Activated T-cell treated with anti-CD3 and anti-CD28 coated beads for 48 hours (primary cell): Measurements from ENCODE around the gene ZNF783.
"Not testable (repeated sequence)": the region's sequence is repeated elsewhere in the genome, so short reads cannot be mapped to it uniquely, and the experiment has no call there.

ENCODE experiments used
- DNase-seq: peaks from one replicate; pipeline ENCODE4 v3.0.0-alpha.2; 2020; ENCODE audit warnings: low read depth

ZNF783 gene

DNA sequence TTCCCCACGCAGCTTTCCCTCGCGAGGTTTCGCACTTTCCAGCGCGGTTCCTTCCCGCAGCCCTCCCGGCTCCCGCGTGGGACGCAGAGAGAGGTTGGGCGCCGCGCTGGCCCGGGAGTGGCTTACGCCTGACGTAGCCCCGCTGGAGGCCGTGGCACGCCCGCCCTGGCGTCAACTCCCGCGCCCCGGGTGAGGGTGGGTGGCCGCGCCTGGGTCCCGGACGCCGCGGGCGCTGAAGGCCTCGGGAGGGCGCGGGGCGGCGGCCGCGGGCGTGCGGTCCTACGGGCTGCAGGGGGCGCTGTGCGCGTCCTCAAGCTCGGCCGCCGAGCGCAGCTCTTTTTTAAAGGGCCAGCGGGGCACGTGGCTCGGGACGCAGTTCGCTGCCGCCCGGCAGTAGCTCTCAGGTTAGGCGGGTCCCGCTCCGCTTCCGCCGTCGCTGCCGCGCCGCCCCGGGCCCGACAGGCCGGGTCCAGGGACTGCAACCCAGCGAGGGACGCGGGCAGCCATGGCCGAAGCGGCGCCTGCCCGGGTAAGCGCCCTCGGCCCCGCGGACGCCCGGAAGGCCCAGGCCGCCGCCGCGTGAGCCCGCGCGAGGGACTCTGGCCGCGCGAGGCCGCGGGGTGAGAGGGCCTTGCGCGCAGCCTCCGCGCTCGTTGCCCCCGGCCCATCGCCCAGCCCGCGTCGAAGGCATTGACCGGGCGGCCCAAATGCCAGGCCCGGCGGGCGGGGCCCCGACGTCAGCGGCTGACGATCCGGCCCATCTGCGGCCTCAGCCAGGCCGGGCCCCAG is at the start of gene ZNF783:
ZNF783 (plus strand) TSS at position 368 of the 789 bp plus-strand sequence; CDS start at position 506, 138 bp downstream.
- DNase-seq = peak; percentile 86

DNA sequence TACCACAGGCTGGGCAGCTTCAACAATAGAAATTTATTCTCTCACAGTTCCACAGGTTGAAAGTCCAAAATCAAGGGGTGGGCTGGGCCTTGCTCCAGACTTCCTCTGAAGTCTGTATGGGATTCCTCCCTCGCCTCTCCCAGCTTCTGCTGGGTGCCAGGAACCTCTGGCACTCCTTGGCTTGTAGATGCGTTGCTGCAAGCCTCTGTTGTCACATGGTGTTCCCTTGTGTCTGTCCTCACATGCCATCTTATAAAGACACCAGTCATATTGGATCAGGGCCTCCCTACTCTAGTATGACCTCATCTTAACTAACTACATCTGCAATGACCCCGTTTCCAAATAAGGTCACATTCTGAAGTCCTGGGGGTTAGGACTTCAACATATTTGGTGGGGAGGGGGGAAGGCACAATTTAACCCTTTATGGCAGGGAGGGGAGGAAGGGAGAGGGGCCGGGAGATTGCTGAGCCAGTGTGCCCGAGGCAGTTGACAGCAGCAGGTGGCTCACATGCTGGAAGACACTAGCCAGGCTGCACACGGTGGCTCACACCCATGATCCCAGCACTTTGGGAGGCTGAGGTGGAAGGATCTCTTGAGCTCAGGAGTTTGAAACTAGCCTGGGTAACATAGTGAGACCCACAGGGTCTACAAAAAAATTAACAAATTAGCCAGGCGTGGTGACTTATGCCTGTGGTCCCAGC is 47.8 kb upstream of the ZNF783 start:
- DNase-seq = no peak

GRCh38 chr7:149216402-149216801 is 45.6 kb upstream of the ZNF783 start:
- DNase-seq = no peak

DNA sequence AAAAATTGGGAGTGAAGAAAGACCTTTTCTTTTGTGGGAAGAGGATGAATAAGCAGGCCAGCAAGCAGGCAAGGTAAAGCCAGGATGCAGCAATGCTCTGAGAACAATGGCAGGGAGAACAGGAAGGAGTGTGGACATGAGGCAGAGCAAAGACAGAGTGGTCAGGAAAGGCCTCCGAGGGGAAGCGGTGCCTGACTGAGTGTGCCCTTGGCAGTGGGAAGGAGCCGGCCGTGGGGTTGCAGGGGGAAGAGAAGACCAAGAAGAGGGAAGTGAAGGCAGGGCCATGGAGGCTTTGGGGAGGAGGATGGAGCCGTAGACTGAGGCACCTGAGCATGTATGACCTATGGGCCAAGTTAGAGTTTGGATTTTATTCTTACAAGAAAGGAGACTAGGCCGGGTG is 44.4 kb upstream of the ZNF783 start:
- no peak for DNase-seq

DNA sequence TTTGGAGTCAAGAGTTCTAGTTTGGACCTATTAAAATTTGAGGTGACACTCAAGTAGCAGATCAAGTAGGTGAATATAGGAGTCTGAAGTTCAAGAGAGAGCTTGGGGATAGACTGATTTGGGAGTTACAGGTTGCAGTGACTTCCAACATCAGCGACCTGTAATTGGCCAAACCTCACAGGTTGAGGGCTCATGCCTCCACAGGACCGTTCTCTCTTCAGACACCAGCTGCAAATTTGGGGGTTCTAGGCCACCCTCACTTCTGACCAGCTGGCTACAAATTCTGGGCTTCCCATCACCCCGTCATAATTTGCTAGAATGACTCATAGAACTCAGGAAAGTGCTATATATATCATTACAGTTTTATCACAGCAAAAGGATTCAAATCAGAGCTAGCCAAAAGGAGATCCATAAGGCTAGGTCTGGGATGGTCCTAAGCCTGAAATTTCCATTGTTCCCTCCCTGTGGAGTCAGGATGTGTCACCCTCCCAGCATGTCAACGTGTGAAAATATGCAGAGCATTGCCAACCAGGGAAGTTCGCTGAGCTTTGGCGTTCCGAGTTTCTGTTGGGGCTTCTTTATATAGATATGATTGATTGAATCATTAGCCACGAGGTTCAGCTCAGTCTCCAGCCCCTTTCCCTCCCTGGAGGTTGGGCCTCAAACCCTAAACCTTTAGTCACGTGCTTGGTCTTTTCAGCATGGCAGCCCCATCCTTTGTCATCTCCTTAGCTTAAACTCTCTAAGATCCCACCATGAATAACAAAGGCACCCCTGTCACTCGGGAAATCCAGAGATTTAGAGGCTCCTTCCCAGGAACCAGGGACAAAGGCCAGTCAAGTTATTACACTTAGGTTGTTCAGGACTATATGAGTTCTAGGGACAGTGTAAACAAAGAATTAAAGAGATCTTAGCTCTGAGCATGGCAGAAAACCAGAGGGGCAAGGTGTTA is 43.3 kb upstream of the ZNF783 start:
- no peak for DNase-seq

- no peak for DNase-seq
These were observed 41.5 kb upstream of the ZNF783 start for GRCh38 chr7:149220534-149220933.

DNA sequence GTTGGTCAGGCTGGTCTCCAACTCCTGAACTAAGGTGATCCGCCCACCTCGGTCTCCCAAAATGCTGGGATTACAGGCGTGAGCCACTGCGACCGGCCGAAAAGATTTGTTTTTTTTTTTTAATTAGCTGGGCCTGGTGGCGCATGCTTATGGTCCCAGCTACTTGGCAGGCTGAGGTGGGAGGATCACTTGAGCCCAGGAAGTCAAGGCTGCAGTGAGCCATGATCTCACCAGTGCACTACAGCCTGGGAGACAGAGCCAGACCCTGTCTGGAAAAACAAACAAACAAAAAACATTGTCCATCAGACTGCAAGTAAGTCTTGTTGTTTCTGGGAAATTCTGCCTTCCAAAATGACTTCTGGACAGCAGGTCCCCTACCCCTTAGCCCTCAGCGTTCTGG is 38.8 kb upstream of the ZNF783 start:
- DNase-seq = no peak

DNA sequence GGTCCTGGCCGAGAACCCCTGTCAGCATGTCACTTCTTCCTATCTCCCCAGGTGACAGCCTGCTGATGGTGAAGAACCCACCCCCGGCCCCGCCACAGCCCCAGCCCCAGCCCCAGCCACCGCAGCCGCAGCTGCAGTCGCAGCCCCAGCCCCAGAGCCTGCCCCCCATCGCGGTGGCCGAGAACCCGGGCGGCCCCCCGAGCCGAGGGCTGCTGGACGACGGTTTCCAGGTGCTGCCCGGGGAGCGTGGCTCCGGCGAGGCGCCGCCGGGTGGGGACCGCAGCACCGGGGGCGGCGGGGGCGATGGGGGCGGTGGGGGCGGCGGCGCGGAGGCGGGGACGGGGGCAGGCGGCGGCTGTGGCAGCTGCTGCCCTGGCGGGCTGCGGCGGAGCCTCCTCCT is 38.2 kb upstream of the ZNF783 start:
- no peak for DNase-seq

- no peak for DNase-seq
These were observed 37.6 kb upstream of the ZNF783 start for GRCh38 chr7:149224352-149224751.

DNA sequence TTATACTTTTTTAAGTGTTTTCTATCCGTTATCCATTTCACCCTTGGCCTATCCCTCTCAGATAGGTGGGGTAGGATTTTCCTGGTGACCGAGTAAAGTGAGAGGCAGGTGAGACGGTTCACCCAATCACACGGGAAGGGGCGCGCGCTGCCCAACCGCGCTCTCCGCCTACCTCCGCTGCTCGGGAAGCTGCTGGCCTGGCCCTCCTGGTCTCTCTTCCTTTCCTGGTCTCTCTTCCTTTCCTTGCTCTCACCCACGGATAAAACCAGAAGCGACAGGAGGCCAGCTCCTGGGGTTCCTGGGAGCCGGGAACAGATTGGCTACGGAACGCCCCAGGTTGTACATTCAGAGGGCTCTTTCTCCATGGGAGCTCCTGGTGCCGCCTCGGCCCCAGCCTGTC is 36.9 kb upstream of the ZNF783 start:
- DNase-seq = no peak

GRCh38 chr7:149225656-149226055 is 36.3 kb upstream of the ZNF783 start:
- DNase-seq = no peak

- DNase-seq = not testable (repeated sequence)
These were observed 35.6 kb upstream of the ZNF783 start for GRCh38 chr7:149226366-149226765.

GRCh38 chr7:149226840-149227494 is 35.0 kb upstream of the ZNF783 start:
- DNase-seq = no peak

- DNase-seq = no peak
These were observed 33.0 kb upstream of the ZNF783 start for GRCh38 chr7:149228831-149229471.

DNA sequence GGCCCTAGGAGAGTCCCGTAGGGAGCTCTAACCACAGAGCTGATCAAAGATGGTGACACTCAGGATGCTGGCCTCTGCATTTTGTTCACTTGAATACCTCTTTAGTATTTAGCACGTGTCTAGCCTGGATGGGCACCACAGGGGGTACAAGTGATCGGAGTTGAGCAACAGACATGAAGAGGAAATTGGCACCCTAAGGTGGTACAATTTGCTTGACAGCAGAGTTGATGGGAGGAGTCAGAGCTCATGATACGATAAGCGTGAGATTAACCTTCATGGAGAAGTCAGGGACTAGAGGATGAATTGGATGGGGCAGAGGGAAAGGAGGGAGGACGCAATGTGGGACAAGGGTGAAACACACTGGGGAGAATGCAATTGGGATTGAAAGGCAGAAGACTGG is 32.5 kb upstream of the ZNF783 start:
- DNase-seq = no peak

DNA sequence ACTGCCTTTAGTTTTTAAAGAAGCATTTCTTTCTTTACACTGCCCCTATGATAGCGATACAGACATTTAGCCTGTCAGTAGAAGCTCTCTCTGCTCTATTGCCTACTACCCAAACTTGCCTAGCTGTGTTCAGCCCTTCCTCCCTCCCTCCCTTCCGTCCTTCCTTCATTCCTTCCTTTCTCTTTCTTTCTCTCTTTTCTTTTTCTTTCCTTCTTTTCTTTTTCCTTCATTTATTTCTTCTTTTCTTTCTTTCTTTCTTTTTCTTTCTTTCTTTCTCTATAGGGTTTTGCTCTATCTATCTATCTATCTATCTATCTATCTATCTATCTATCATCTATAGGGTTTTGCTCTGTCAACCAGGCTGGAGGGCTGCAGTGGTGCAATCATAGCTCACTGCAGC is 29.6 kb upstream of the ZNF783 start:
- DNase-seq = no peak

- DNase-seq = not testable (repeated sequence)
These were observed 28.3 kb upstream of the ZNF783 start for GRCh38 chr7:149233655-149234204.

DNA sequence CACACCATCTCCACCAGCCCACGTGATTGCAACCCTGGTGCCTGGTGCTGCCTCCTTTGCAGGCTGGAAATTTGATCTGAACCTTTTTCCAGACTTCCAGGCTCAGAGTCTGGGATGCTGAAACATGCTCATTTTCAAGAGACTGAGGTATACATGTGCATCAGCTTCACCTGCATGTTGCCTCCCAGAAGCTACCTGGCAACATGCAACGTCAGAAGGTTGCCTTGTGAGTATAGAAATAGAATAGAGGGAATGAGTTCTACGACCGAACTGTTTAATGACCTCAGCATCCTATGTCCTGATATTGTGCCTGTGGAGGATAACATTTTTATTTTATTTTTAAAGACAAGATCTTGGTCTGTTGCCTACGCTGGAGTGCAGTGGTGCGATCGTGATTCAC is 24.5 kb upstream of the ZNF783 start:
- DNase-seq = no peak

- no peak for DNase-seq
These were observed 23.9 kb upstream of the ZNF783 start for GRCh38 chr7:149238051-149238450.

DNA sequence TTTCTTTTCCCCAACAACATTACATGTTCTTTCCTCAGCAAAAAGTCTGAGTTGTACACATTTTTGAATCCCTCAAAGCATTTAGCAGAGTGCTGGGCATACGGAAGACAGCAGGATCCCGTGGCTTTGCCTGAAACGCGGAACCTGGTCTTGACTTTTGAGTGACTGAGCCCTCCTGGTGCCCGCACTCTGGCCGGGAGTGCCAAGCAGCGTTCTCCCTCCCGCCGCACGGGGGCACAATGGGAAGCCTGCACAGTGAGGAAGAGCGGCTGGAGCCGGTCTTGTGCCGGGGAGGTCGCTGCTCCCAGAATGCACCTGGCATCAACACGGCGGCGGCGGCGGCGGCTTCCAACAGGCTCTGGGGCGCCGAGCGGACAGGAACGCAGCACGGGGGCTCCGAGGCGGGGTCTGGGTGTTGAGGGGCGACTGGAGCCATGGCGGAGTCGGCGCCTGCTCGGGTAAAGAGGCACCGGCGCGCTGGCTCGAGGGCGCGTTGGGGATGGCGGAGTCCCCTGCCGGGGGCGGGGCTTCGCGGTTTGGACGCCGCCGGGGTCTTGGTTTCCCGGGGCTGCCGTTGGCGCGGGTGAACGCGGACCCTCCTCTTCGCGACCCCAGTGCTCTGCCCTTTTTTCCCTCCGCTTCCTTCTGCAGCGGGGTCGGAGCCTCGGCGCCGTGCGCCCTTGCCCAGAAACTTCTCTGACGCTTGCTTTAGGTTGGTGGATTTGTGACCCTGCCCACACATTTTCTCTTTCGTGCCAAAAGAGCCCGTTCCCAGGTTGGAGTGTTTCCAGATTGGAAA is 22.5 kb upstream of the ZNF783 start, which contains the start of gene ZNF212:
ZNF212 (plus strand) TSS at position 307 of the 799 bp plus-strand sequence; CDS start at position 435, 128 bp downstream.
- DNase-seq = peak; percentile 90
